GM12892 (cell line): ENCODE data around the gene NELL1.

Source experiments
- POLR2A ChIP-seq: IDR thresholded peaks from 2 replicates; pipeline ENCODE4 v1.6.1; 2011; ENCODE audit warnings: low read depth, low read length, control low read depth
- POLR2AphosphoS5 ChIP-seq: IDR thresholded peaks from 2 replicates; pipeline ENCODE4 v1.6.1; 2011; ENCODE audit warnings: low read depth, low read length, control low read depth

GRCh38 chr11:21353425-21353824 is 684.0 kb downstream of the NELL1 start:
- TF ChIP-seq POLR2A (no peak), POLR2AphosphoS5 (no peak)
